Measurements from ENCODE around the gene PLXNB1.

Gene PLXNB1

GRCh38 chr3:48436855-48437254 is 7.0 kb upstream of the PLXNB1 start:
- Histone ChIP-seq H3K9ac (ENCODE audit: low read length) (no peak overlapping the region), H3K36me3 (ENCODE audit: control insufficient read depth, insufficient read depth, low read length) (peaks cover 5% of the 10 kb centered on the region), H3K27me3 (ENCODE audit: control insufficient read depth, insufficient read depth, low read length) (no peaks in the 10 kb centered on the region), H3K27ac (ENCODE audit: low read depth, low read length) (no peak overlapping the region), H3K4me1 (ENCODE audit: control insufficient read depth, insufficient read depth, low read length) (peaks cover 8% of the 10 kb centered on the region), H3K4me3 (ENCODE audit: low read length) (no peak overlapping the region)

GRCh38 chr3:48436477-48436787 is 6.5 kb upstream of the PLXNB1 start:
- Histone ChIP-seq H3K4me3 (ENCODE audit: low read length) (no peak overlapping the region), H3K27ac (ENCODE audit: low read depth, low read length) (no peak overlapping the region), H3K36me3 (ENCODE audit: control insufficient read depth, insufficient read depth, low read length) (peaks cover 5% of the 10 kb centered on the region), H3K9ac (ENCODE audit: low read length) (no peak overlapping the region), H3K27me3 (ENCODE audit: control insufficient read depth, insufficient read depth, low read length) (no peaks in the 10 kb centered on the region), H3K4me1 (ENCODE audit: control insufficient read depth, insufficient read depth, low read length) (peaks cover 8% of the 10 kb centered on the region)

- Histone ChIP-seq H3K9ac (ENCODE audit: low read length) (no peak overlapping the region), H3K4me1 (ENCODE audit: control insufficient read depth, insufficient read depth, low read length) (peaks cover 8% of the 10 kb centered on the region), H3K36me3 (ENCODE audit: control insufficient read depth, insufficient read depth, low read length) (peaks cover 5% of the 10 kb centered on the region), H3K27ac (ENCODE audit: low read depth, low read length) (peak overlapping the region; percentile 38), H3K4me3 (ENCODE audit: low read length) (no peak overlapping the region), H3K27me3 (ENCODE audit: control insufficient read depth, insufficient read depth, low read length) (no peaks in the 10 kb centered on the region)
Measured at GRCh38 chr3:48435774-48436476, 6.0 kb upstream of the PLXNB1 start.

GRCh38 chr3:48435223-48435595 is 5.3 kb upstream of the PLXNB1 start:
- peaks cover 11% of the 10 kb centered on the region for H3K4me1 ChIP-seq (ENCODE audit: control insufficient read depth, insufficient read depth, low read length)
- peak overlapping the region; percentile 38 for H3K27ac ChIP-seq (ENCODE audit: low read depth, low read length)
- no peaks in the 10 kb centered on the region for H3K27me3 ChIP-seq (ENCODE audit: control insufficient read depth, insufficient read depth, low read length)
- no peak overlapping the region for H3K4me3 ChIP-seq (ENCODE audit: low read length)
- peaks cover 5% of the 10 kb centered on the region for H3K36me3 ChIP-seq (ENCODE audit: control insufficient read depth, insufficient read depth, low read length)
- H3K9ac ChIP-seq (ENCODE audit: low read length), result peak overlapping the region; percentile 14

- Histone ChIP-seq H3K27me3 (ENCODE audit: control insufficient read depth, insufficient read depth, low read length) (no peaks in the 10 kb centered on the region), H3K27ac (ENCODE audit: low read depth, low read length) (no peak overlapping the region), H3K9ac (ENCODE audit: low read length) (no peak overlapping the region), H3K4me1 (ENCODE audit: control insufficient read depth, insufficient read depth, low read length) (peaks cover 12% of the 10 kb centered on the region), H3K36me3 (ENCODE audit: control insufficient read depth, insufficient read depth, low read length) (peaks cover 5% of the 10 kb centered on the region), H3K4me3 (ENCODE audit: low read length) (no peak overlapping the region)
Measured at GRCh38 chr3:48434591-48435222, 4.8 kb upstream of the PLXNB1 start.

- Histone ChIP-seq H3K27ac (ENCODE audit: low read depth, low read length) (peak overlapping the region; percentile 18), H3K4me3 (ENCODE audit: low read length) (no peak overlapping the region), H3K9ac (ENCODE audit: low read length) (no peak overlapping the region), H3K27me3 (ENCODE audit: control insufficient read depth, insufficient read depth, low read length) (no peaks in the 10 kb centered on the region), H3K36me3 (ENCODE audit: control insufficient read depth, insufficient read depth, low read length) (peaks cover 5% of the 10 kb centered on the region), H3K4me1 (ENCODE audit: control insufficient read depth, insufficient read depth, low read length) (peaks cover 9% of the 10 kb centered on the region)
Measured at GRCh38 chr3:48433472-48434118, 3.7 kb upstream of the PLXNB1 start.

- H3K27me3 ChIP-seq (ENCODE audit: control insufficient read depth, insufficient read depth, low read length), result no peaks in the 10 kb centered on the region
- peaks cover 5% of the 10 kb centered on the region for H3K36me3 ChIP-seq (ENCODE audit: control insufficient read depth, insufficient read depth, low read length)
- H3K27ac ChIP-seq (ENCODE audit: low read depth, low read length), result peak overlapping the region; percentile 18
- no peak overlapping the region for H3K4me3 ChIP-seq (ENCODE audit: low read length)
- H3K4me1 ChIP-seq (ENCODE audit: control insufficient read depth, insufficient read depth, low read length), result peaks cover 16% of the 10 kb centered on the region
- H3K9ac ChIP-seq (ENCODE audit: low read length), result no peak overlapping the region
Measured at GRCh38 chr3:48432411-48433371, 2.8 kb upstream of the PLXNB1 start.

- Histone ChIP-seq H3K27me3 (ENCODE audit: control insufficient read depth, insufficient read depth, low read length) (no peaks in the 10 kb centered on the region), H3K36me3 (ENCODE audit: control insufficient read depth, insufficient read depth, low read length) (peaks cover 5% of the 10 kb centered on the region), H3K27ac (ENCODE audit: low read depth, low read length) (peak overlapping the region; percentile 88), H3K9ac (ENCODE audit: low read length) (no peak overlapping the region), H3K4me1 (ENCODE audit: control insufficient read depth, insufficient read depth, low read length) (peaks cover 26% of the 10 kb centered on the region), H3K4me3 (ENCODE audit: low read length) (no peak overlapping the region)
Measured at GRCh38 chr3:48431224-48432029, 1.5 kb upstream of the PLXNB1 start.

GRCh38 chr3:48430708-48431101 is 819 bp upstream of the PLXNB1 start:
- H3K4me1 ChIP-seq (ENCODE audit: control insufficient read depth, insufficient read depth, low read length), result peaks cover 33% of the 10 kb centered on the region

GRCh38 chr3:48429317-48429959 is 448 bp downstream of the PLXNB1 start:
- Histone ChIP-seq H3K36me3 (ENCODE audit: control insufficient read depth, insufficient read depth, low read length) (peaks cover 5% of the 10 kb centered on the region), H3K27ac (ENCODE audit: low read depth, low read length) (peak overlapping the region; percentile 88), H3K4me3 (ENCODE audit: low read length) (peak overlapping the region; percentile 69), H3K4me1 (ENCODE audit: control insufficient read depth, insufficient read depth, low read length) (peaks cover 46% of the 10 kb centered on the region), H3K27me3 (ENCODE audit: control insufficient read depth, insufficient read depth, low read length) (no peaks in the 10 kb centered on the region), H3K9ac (ENCODE audit: low read length) (peak overlapping the region; percentile 26)

More at GRCh38 chr3:48430708-48431101, 819 bp upstream of the PLXNB1 start:
- Histone ChIP-seq H3K4me3 (ENCODE audit: low read length) (no peak overlapping the region), H3K27ac (ENCODE audit: low read depth, low read length) (peak overlapping the region; percentile 88), H3K27me3 (ENCODE audit: control insufficient read depth, insufficient read depth, low read length) (no peaks in the 10 kb centered on the region), H3K36me3 (ENCODE audit: control insufficient read depth, insufficient read depth, low read length) (peaks cover 5% of the 10 kb centered on the region), H3K9ac (ENCODE audit: low read length) (no peak overlapping the region)

- peak overlapping the region; percentile 54 for H3K9ac ChIP-seq (ENCODE audit: low read length)
- H3K4me1 ChIP-seq (ENCODE audit: control insufficient read depth, insufficient read depth, low read length), result peaks cover 42% of the 10 kb centered on the region
- H3K4me3 ChIP-seq (ENCODE audit: low read length), result peak overlapping the region; percentile 69
- H3K27ac ChIP-seq (ENCODE audit: low read depth, low read length), result peak overlapping the region; percentile 88
- no peaks in the 10 kb centered on the region for H3K27me3 ChIP-seq (ENCODE audit: control insufficient read depth, insufficient read depth, low read length)
- H3K36me3 ChIP-seq (ENCODE audit: control insufficient read depth, insufficient read depth, low read length), result peaks cover 5% of the 10 kb centered on the region
Measured at GRCh38 chr3:48428572-48429316, 1.1 kb downstream of the PLXNB1 start.
